Subcutaneous adipose tissue (tissue), 4 donors: Measurements from ENCODE around the gene OPRM1. TPM values are rescaled to one million over a fixed set of nuclear protein-coding genes. Genes with fewer than 3 reads are reported as not detected.

Experiments
- CTCF ChIP-seq: fragments of 450-650 bp; IDR thresholded peaks from one replicate; pipeline ENCODE4 v1.5.1; 2016; ENCODE audit warnings: low read depth, mild to moderate bottlenecking, control low read depth, antibody characterized with exemption, moderate library complexity
- total RNA-seq, 4 donors: library from RNA; depleted of rRNA; stranded (reverse); fragments of >200 nt; gene quantifications; one replicate each; pipeline ENCODE4 v1.1.0, GENCODE V29; 2016

Gene OPRM1
- total RNA-seq, 4 donors from 2014 or later = not detected

- TF ChIP-seq CTCF = no peak
Measured at GRCh38 chr6:154187203-154187602, 148.2 kb downstream of the OPRM1 start.

DNA sequence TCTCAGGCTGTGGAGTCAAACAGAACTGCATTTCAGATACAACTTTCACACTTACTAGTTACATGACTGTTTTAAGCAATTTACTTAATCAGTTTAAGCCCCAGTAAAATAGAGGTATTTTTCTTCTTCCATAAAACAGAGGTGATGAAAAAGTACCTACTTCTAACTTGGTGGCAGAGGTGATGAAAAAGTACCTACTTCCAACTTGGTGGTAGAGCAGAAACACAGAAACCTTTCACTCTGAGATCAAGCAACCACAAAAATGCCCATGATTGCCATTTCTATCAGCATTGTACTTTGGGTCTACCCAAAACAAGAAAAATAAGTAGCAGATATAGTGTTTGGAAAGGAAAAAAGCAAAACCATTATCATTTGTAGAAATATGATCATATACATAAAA, 148.7 kb downstream of the OPRM1 start:
- TF ChIP-seq CTCF = no peak

DNA sequence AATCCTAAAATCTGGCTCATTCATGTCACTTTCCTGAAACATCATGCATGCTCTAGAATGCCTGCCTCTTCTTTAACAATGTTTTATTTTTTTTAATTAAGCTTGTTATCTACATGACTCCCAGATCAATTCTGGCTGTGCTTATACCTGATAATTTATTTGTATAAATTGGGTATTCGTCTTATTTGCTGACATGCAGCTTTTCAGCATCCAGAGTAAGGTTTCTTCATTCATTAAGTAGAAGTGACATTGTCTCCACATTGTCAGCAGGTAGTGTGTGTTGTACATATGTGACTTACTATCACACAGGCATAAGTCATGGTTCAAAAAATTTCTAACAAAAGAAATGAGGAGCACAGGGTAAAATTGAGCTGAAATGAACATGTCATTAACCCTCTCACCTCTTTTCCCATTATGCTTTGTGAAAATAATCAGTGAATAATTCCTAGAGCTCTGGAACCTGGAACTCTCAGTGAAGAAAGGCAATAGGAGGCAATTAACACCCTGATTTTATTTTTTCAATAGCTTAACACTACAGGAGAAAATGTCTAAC, 157.4 kb downstream of the OPRM1 start:
- TF ChIP-seq CTCF = no peak

- TF ChIP-seq CTCF = no peak
Measured at GRCh38 chr6:154197196-154197860, 158.3 kb downstream of the OPRM1 start.

- no peak for TF ChIP-seq CTCF
Measured at GRCh38 chr6:154202339-154202738, 163.3 kb downstream of the OPRM1 start.

DNA sequence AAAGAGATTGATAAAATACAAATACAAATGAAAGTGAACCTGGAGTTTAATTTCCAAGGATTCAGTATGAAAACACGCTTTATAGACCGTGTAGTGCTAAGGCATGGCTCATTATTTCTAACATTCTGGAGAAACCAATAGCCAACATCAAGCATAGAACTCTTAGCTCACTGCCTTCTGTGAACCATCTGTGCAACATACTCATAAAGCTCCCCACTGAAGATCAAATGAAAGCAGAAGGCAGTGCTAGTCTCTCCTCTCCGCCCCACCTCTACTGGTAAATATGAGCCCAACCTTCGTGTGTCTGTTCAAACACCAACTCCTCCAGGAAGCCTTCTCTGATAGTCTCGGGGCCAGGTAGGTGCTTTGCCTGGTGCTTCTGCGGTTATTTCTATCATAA, 163.9 kb downstream of the OPRM1 start:
- TF ChIP-seq CTCF = no peak

GRCh38 chr6:154206141-154206540, 167.1 kb downstream of the OPRM1 start:
- TF ChIP-seq CTCF = no peak
